Measurements from ENCODE around the gene RIBC2.

The RIBC2 gene

GRCh38 chr22:45475851-45476514 lies 62.5 kb downstream of the RIBC2 start:
- peak; percentile 18 for DNase-seq

- DNase-seq, result no peak
Observed at GRCh38 chr22:45476814-45477213, 63.3 kb downstream of the RIBC2 start.

- DNase-seq, result no peak
Observed at GRCh38 chr22:45477366-45478107, 64.0 kb downstream of the RIBC2 start.

GRCh38 chr22:45478108-45478771 lies 64.7 kb downstream of the RIBC2 start:
- DNase-seq, result no peak

- no peak for DNase-seq
Observed at GRCh38 chr22:45480717-45481116, 67.2 kb downstream of the RIBC2 start.

- no peak for DNase-seq
Observed at GRCh38 chr22:45481661-45482060, 68.2 kb downstream of the RIBC2 start.

All from DMS 273 treated with DMSO at 0.1 percent for 48 hours (cell line).